ENCODE data around the gene TUSC2.

TUSC2 gene

GRCh38 chr3:50334339-50335075 is 6.5 kb upstream of the TUSC2 start:
- no peak for DNase-seq

DNA sequence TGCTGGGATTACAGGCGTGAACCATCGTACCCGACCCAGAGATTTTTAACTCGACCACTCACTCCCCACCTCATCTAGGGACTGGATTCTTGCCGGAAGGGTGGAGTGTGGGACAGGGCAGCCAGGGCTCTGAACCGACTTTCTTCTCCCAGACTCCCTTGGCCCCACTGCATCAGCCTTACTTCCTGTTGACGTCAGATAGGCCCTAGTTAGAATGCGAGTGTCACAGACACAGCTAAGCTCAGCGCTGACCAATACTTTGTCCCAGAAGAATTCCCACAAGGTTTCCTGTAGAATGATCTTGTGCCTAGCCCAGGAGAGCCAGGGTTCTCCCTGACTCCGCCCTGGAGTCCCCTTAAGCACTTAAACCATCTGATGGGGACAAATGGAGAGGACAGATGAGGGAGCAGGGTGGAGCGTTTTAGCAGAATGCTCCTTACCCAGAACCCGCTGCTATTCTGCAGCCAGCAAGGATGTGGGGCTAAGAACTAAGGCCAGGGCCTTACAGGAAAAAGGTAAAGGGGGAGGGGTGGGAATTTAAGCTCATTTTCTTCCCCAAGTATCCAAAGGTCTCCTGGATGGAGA is 5.8 kb upstream of the TUSC2 start:
- no peak for DNase-seq

- DNase-seq: no peak
Observed at GRCh38 chr3:50331364-50331907, 3.4 kb upstream of the TUSC2 start.

- no peak for DNase-seq
Observed at GRCh38 chr3:50330330-50330729, 2.3 kb upstream of the TUSC2 start.

DNA sequence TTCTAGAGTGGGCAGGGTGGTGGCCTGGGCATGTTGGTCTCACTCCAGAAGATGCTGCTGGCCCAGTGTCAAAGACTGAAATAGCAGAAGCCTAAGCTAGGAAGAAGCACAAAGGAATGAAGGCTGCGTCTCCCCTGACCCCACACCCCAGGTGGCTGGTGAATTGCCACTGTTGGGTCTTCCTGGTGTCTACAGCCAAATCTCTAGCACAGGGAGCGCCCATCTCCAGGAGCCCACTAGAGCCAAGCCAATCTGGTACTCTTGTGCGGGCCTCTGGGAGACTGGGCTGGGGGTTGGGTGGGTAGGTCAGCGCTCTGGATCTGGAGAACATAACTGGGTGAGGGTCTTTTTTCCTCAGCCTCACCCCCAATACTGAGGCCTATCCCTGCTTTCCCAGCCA is 894 bp downstream of the TUSC2 start:
- DNase-seq: no peak

- no peak for DNase-seq
Observed at GRCh38 chr3:50326182-50326541, 1.9 kb downstream of the TUSC2 start.

- no peak for DNase-seq
Observed at GRCh38 chr3:50325497-50326181, 2.4 kb downstream of the TUSC2 start.

DNA sequence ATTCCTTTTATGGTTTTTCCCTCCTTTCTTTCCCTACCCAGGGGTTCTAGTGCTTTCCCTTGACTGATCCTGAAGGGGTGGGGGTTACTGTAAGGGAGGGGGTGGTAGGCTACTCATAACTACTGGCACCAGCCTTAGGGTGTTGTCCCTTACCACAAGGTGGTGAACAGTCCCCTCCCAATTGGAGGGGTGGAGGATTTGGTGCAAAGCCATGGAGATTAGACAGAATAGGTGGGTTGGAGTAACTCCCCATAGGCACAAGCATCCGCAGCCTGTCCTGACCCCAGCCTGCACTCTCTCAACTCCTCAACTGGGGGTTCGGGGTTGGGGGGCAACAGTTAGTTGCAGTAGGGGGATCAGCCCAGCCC is 2.9 kb downstream of the TUSC2 start:
- DNase-seq: no peak

DNA sequence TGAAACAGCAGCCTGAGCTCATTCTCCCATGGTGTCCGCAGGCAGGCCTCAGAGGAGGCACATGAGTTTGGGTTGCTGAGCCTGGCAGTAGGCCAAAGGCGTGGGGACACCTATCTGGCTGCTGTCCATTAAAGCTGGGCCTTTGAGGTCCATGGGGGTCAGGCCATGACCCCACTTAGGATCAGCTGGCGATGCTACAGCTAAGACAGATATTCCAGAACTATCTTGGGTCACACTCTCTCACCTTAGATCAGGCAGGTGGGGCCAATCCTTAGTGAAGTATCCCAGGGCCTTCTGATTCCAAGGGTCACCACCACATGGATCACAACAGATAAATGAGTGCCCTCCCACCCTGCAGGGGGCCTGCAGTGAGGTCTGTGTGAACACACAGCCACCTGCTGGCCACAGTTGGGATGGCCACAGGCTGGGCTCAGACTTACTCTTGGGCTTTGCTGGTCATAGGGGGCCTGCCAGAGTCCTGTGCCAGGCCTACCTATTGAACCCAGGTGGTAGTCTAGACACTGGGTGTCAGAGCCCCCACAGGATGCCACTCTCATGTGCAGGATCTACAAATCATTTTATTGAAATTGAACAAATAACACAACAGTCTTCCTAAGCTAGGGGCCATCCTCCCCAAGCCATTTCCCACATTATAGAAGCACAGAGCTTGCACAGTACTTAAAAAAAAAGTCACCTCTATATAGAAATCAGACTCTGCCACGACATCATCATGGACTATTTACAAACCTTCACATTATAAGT is 3.5 kb downstream of the TUSC2 start:
- DNase-seq: peak; percentile 46 to 55

- DNase-seq: no peak
Observed at GRCh38 chr3:50323614-50324199, 4.3 kb downstream of the TUSC2 start.

DNA sequence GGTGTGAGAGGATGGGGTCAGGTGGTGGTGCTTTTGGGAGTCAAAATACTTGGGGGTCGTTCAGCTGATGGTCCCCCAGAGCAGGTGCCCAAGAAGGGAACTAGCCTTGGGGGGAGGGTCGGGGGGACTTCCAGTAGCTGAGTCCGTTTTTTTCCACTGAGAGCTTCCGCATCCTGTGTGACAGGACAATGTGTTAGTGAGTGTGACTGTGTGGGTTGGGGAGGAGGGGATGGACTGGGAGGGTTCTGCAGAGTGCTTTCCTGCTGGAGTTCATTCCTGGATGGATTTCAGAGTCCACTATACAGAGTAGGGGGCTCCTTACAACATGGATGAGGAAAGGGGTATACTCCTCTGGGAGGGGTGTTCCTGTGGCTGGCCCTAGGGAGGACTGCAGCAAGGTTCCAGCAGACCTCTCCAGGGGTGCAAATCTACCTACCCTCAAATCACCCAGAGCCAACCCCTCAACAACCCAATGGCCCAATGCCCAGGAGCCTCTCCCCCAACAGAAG is 4.9 kb downstream of the TUSC2 start:
- DNase-seq: no peak

GRCh38 chr3:50322386-50323091 is 5.5 kb downstream of the TUSC2 start, which contains the start of gene HYAL2:
TSS of gene HYAL2 (minus strand) at chr3:50322745. CDS start at chr3:50320489, 2,256 bp downstream.
- DNase-seq: no peak

GRCh38 chr3:50322115-50322385 is 6.0 kb downstream of the TUSC2 start:
- DNase-seq: no peak

- peak; percentile 75 for DNase-seq
Observed at GRCh38 chr3:50321336-50322114, 6.5 kb downstream of the TUSC2 start.

GRCh38 chr3:50320853-50321335 is 7.1 kb downstream of the TUSC2 start:
- peak; percentile 44 to 58 for DNase-seq

GRCh38 chr3:50319894-50320625 is 8.0 kb downstream of the TUSC2 start:
- DNase-seq: no peak

- DNase-seq: no peak
Observed at GRCh38 chr3:50319181-50319893, 8.7 kb downstream of the TUSC2 start.

GRCh38 chr3:50318615-50319014 is 9.4 kb downstream of the TUSC2 start:
- DNase-seq: no peak

- DNase-seq: no peak
Observed at GRCh38 chr3:50318163-50318562, 9.9 kb downstream of the TUSC2 start.

DNA sequence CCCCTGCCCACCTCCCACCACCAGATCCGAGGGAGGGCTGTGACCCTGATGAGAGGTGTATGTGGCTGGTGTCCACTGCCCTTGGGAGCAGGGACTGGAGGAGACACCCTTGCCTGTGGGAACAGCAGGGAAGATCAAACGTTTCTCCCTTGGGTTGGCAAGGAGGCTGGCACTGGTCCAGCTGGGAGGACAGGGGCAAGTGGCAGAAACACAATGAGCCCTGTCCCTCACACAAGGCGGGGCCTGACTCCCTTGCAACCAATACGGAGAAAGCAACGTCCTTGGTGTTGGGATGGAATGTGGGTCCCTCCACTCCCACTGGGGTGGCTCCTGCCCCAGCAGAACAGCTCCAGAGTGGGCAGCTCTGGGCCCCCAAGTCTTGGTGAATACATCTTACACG is 10.7 kb downstream of the TUSC2 start:
- no peak for DNase-seq

Data from activated CD4-positive, alpha-beta T cell treated with anti-CD3 and anti-CD28 coated beads, Interleukin-2, amount 50 U/mL, for 4 hours (primary cell).